Tibial nerve (tissue), 4 donors: Measurements from ENCODE around the gene NFATC3. TPM values are rescaled to one million over a fixed set of nuclear protein-coding genes. Genes with fewer than 3 reads are reported as not detected.
"Not testable (repeated sequence)": the region's sequence is repeated elsewhere in the genome, so short reads cannot be mapped to it uniquely, and the experiment has no call there.

Experiments used
- DNase-seq, 2 donors: peaks; one replicate each; pipeline ENCODE4 v3.0.0-alpha.2; 2019; ENCODE audit warnings: low spot score in 2 of 2
- H3K27ac ChIP-seq, 4 donors: fragments of 200-600 bp; sonication (generic) in 3 of 4; one replicate each; pipeline ENCODE4 v1.5.1; 2017 to 2019; ENCODE audit warnings: mild to moderate bottlenecking in 1 of 4
- H3K27me3 ChIP-seq, 2 donors: fragments of 200-600 bp; sonication (generic) in 1 of 2; one replicate each; pipeline versions ENCODE4 v1.5.1 to v1.6.0; 2017 to 2019
- H3K36me3 ChIP-seq, 3 donors: fragments of 200-600 bp; sonication (generic); one replicate each; pipeline ENCODE4 v1.5.1; 2018 to 2019
- H3K4me1 ChIP-seq, 4 donors: fragments of 200-600 bp; sonication (generic) in 3 of 4; one replicate each; pipeline ENCODE4 v1.5.1; 2017 to 2019
- H3K4me3 ChIP-seq, 4 donors: fragments of 200-600 bp; sonication (generic) in 3 of 4; one replicate each; pipeline ENCODE4 v1.5.1; 2017 to 2019; ENCODE audit warnings: mild to moderate bottlenecking in 1 of 4, moderate library complexity in 1 of 4
- H3K9me3 ChIP-seq, 4 donors: fragments of 200-600 bp; sonication (generic) in 3 of 4; one replicate each; pipeline ENCODE4 v1.5.1; 2017 to 2019
- CTCF ChIP-seq, 5 experiments: fragments of 200-600 bp in 3 of 5; fragments of 450-650 bp in 2 of 5; sonication (generic) in 3 of 5; IDR thresholded peaks; one replicate each; pipeline ENCODE4 v1.5.1; 2016 to 2019; ENCODE audit warnings: antibody characterized with exemption in 5 of 5, mild to moderate bottlenecking in 3 of 5, moderate library complexity in 2 of 5
- EP300 ChIP-seq, 2 donors: sonication (generic); formaldehyde crosslinking; IDR thresholded peaks; one replicate each; pipeline ENCODE4 v1.6.1; 2017; ENCODE audit warnings: antibody characterized with exemption in 2 of 2, mild to moderate bottlenecking in 1 of 2
- POLR2A ChIP-seq, 2 donors: fragments of 450-650 bp; IDR thresholded peaks; one replicate each; pipeline ENCODE4 v1.6.1; 2017; ENCODE audit warnings: antibody characterized with exemption in 2 of 2, mild to moderate bottlenecking in 2 of 2, moderate library complexity in 2 of 2
- WGBS, 2 donors: methylation state at CpG; one replicate each; pipeline ENCODE4 v1.1.5; 2018; 5-methylcytosine and 5-hydroxymethylcytosine counted together
- total RNA-seq, 4 donors: library from RNA; depleted of rRNA; stranded (reverse); fragments of >200 nt; gene quantifications; one replicate each; pipeline ENCODE4 v1.1.0, GENCODE V29; 2016

NFATC3 gene
- total RNA-seq, 4 donors from 2014 or later: 81.4 to 105 (median 97.1) TPM

- WGBS, 2 donors: 82 to 87% methylated on average over 2 of the region's 2 CpGs
- H3K9me3 ChIP-seq: peaks cover 0 to 4% (median under 1%) of the 10 kb centered on the region in 4 donors
- no peak for DNase-seq
- TF ChIP-seq POLR2A (IDR thresholded peaks at IDR 0.05): no peak
- TF ChIP-seq CTCF (IDR thresholded peaks at IDR 0.05): peak in 3 of 5 experiments; percentile 29 to 39 (median 33)
- no peak overlapping the region for H3K4me3 ChIP-seq
- H3K4me1 ChIP-seq: peaks cover 0 to 35% (median 2%) of the 10 kb centered on the region in 4 donors
- H3K27ac ChIP-seq: no peak overlapping the region
- H3K27me3 ChIP-seq: no peaks in the 10 kb centered on the region
- no peaks in the 10 kb centered on the region for H3K36me3 ChIP-seq
These were observed 31.2 kb downstream of the NFATC3 start for GRCh38 chr16:68116256-68116867.

GRCh38 chr16:68117884-68118283 is 32.7 kb downstream of the NFATC3 start:
- DNase-seq: no peak
- H3K9me3 ChIP-seq: no peaks in the 10 kb centered on the region
- H3K36me3 ChIP-seq: peaks cover 0 to 9% (median 0%) of the 10 kb centered on the region in 3 donors
- H3K27ac ChIP-seq: no peak overlapping the region
- no peaks in the 10 kb centered on the region for H3K27me3 ChIP-seq
- peaks cover 0 to 32% (median 2%) of the 10 kb centered on the region in 4 donors for H3K4me1 ChIP-seq
- TF ChIP-seq CTCF (IDR thresholded peaks at IDR 0.05) (no peak), POLR2A (IDR thresholded peaks at IDR 0.05) (no peak), EP300 (IDR thresholded peaks at IDR 0.05) (no peak)
- no peak overlapping the region for H3K4me3 ChIP-seq
- WGBS, 2 donors: 96% methylated on average over 3 of the region's 3 CpGs

- not testable (repeated sequence) for H3K27ac ChIP-seq, DNase-seq, H3K4me3 ChIP-seq, H3K36me3 ChIP-seq, H3K27me3 ChIP-seq, H3K9me3 ChIP-seq
- 93 to 98% methylated on average over 13 of the region's 13 CpGs for WGBS, 2 donors
- H3K4me1 ChIP-seq: peaks cover 0 to 31% (median 2%) of the 10 kb centered on the region in 4 donors
These were observed 33.8 kb downstream of the NFATC3 start for GRCh38 chr16:68118954-68119353.

- not testable (repeated sequence) for H3K4me3 ChIP-seq, H3K27ac ChIP-seq, H3K27me3 ChIP-seq, DNase-seq, H3K9me3 ChIP-seq, H3K36me3 ChIP-seq
- peaks cover 0 to 22% (median 2%) of the 10 kb centered on the region in 4 donors for H3K4me1 ChIP-seq
- 90 to 96% methylated on average over 5 of the region's 5 CpGs for WGBS, 2 donors
These were observed 35.3 kb downstream of the NFATC3 start for GRCh38 chr16:68120496-68120895.

- Histone ChIP-seq H3K36me3 (peaks cover 0 to 9% (median 0%) of the 10 kb centered on the region in 3 donors), H3K4me3 (no peak overlapping the region), H3K27ac (no peak overlapping the region), H3K27me3 (no peaks in the 10 kb centered on the region), H3K9me3 (no peaks in the 10 kb centered on the region), H3K4me1 (peaks cover 0 to 11% (median 0%) of the 10 kb centered on the region in 4 donors)
- TF ChIP-seq POLR2A (IDR thresholded peaks at IDR 0.05): no peak
- no peak for TF ChIP-seq EP300 (IDR thresholded peaks at IDR 0.05)
- no peak for TF ChIP-seq CTCF (IDR thresholded peaks at IDR 0.05)
- 93 to 94% methylated on average over 2 of the region's 2 CpGs for WGBS, 2 donors
- DNase-seq: no peak
These were observed 41.2 kb downstream of the NFATC3 start for GRCh38 chr16:68126395-68126794.

GRCh38 chr16:68128577-68129305 is 43.6 kb downstream of the NFATC3 start:
- no peak for TF ChIP-seq EP300 (IDR thresholded peaks at IDR 0.05)
- TF ChIP-seq CTCF (IDR thresholded peaks at IDR 0.05): no peak
- no peak for TF ChIP-seq POLR2A (IDR thresholded peaks at IDR 0.05)
- no peaks in the 10 kb centered on the region for H3K27me3 ChIP-seq
- peak overlapping the region in 2 of 4 donors; percentile 29 to 36 for H3K27ac ChIP-seq
- 41 to 52% methylated on average over 6 of the region's 6 CpGs for WGBS, 2 donors
- no peaks in the 10 kb centered on the region for H3K9me3 ChIP-seq
- no peak overlapping the region for H3K4me3 ChIP-seq
- no peak for DNase-seq
- H3K4me1 ChIP-seq: peaks cover 0 to 20% (median 0%) of the 10 kb centered on the region in 4 donors
- H3K36me3 ChIP-seq: no peaks in the 10 kb centered on the region
